ENCODE data around the gene TDRD3.

DNA sequence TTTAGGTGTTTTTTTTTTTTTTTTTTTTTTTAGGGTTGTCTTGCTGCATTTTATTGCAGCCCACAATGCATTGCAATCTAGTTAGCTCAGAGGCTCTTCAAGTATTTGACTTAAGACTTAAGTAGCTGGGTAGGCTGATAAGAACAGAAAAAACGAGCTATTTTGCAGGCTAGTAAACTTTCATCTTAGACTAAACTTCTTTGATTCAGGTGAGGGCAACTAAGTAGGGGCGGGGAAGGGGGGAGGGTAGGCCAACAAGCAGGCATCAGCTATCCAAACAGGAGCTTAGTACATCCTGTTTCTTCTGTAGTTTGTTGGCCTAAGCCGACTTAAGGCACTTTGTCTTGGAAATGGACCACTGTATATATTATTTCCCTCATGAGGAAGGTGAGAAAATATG lies 4.9 kb upstream of the TDRD3 start:
- TF ChIP-seq EZH2 (IDR thresholded peaks at IDR 0.05; ENCODE audit: low read length, unreplicated experiment), result no peak
- TF ChIP-seq, protein P1, sequence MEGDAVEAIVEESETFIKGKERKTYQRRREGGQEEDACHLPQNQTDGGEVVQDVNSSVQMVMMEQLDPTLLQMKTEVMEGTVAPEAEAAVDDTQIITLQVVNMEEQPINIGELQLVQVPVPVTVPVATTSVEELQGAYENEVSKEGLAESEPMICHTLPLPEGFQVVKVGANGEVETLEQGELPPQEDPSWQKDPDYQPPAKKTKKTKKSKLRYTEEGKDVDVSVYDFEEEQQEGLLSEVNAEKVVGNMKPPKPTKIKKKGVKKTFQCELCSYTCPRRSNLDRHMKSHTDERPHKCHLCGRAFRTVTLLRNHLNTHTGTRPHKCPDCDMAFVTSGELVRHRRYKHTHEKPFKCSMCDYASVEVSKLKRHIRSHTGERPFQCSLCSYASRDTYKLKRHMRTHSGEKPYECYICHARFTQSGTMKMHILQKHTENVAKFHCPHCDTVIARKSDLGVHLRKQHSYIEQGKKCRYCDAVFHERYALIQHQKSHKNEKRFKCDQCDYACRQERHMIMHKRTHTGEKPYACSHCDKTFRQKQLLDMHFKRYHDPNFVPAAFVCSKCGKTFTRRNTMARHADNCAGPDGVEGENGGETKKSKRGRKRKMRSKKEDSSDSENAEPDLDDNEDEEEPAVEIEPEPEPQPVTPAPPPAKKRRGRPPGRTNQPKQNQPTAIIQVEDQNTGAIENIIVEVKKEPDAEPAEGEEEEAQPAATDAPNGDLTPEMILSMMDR (conservative IDR thresholded peaks at IDR 0.05; ENCODE audit: low read depth, low read length), result no peak
